NCI-H524 (cell line): Measurements from ENCODE around the gene GNAQ.
"Not testable (repeated sequence)": the region's sequence is repeated elsewhere in the genome, so short reads cannot be mapped to it uniquely, and the experiment has no call there.

Experiments
- DNase-seq, 2 experiments: peaks; one replicate each; lab custom pipeline; 2025; lab: John Stamatoyannopoulos, UW

The GNAQ gene

DNA sequence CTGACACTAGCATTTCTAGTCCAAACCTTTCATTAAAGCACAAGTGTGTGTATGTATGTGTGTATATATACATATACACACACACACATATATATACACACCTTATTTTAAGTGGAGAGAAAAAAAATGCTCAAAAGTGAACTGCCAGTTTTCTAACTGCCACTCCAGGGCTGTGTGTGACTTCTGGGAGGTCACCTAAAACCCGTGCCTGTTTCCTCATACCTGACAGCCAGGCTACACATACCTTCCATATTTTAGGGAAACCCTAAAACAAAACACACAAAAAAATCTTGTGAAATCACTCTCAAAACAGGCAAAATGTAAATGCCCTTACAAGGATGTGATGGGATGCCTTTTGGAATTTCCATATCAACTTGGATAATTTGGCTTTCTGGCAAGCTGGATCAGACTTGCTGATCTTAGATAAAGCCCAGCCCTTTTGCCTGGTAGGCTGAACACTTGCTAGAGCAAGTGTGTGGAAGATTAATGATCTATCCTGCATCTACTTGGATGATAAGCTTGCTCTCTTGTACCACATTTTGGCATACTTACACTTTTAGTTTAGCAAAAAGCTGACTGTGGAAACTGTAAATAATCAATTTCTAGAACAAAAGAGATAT, 127.8 kb downstream of the GNAQ start:
- no peak for DNase-seq

DNA sequence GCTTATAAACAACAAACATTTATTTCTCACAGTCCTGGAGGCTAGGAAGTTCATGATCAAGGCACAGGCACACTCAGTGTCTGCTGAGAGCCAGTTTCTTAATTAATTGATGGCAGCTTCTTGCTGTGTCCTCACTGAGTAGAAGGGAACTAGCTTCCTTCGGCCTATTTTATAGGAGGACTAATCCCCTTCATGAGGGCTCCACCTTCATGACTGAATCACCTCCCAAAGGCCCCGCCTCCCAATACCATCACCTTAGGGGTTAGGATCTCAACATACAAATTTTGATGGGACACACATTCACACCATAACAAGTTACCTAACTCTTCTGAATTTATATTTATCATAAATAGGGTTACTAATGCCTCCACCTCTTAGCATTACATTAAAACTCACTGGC, 129.8 kb downstream of the GNAQ start:
- DNase-seq = no peak

DNA sequence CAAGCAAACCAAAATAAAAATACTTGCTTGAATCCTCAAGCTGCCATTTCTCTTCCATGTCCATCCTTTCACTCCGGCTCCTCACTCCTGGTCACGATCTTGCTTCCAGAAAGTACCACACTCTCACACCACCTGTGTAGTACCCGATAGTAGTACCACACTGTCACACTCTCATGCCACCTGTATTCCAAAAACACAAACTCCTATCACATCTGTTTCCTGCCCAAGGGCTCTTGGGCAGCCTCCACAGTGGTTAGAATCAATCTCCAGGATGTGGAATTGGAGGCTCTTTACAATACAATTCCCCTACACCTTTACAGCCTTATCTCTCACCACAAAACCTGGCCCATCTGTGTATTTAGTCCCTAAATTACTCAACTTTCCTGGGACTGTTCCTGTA, 130.6 kb downstream of the GNAQ start:
- no peak for DNase-seq

DNA sequence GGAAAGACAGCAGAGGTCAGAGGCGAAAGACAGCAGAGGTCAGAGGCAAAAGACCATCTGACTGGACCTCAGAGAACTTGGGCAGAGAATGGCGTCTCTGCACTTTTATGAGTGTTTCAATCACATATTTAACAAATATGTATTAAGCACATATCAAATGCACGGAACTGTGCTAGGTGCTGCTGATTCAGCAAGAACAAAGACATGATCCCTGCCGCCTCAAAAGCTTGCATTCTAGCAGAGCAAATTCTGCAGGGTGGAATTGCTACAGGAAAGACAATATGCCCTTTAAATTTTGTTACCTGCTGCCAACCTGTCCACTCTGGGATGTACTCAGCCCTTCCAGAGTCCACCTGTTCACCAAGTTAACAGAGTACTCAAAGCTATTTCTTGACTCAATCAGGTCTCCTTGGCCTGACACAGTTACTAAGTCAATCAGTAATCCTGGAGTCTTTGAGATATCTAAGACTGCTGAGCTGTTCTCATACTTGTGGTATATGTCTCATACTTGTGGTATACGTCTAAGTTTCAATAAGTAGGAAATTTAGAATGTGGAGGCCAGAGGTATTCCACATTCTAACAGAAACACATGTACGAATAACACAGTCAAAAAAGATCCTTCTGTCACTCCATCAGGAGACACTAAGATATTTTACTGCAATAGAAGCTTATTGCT, 131.8 kb downstream of the GNAQ start:
- DNase-seq = no peak

- DNase-seq = no peak
Measured at GRCh38 chr9:77898864-77899263, 132.7 kb downstream of the GNAQ start.

DNA sequence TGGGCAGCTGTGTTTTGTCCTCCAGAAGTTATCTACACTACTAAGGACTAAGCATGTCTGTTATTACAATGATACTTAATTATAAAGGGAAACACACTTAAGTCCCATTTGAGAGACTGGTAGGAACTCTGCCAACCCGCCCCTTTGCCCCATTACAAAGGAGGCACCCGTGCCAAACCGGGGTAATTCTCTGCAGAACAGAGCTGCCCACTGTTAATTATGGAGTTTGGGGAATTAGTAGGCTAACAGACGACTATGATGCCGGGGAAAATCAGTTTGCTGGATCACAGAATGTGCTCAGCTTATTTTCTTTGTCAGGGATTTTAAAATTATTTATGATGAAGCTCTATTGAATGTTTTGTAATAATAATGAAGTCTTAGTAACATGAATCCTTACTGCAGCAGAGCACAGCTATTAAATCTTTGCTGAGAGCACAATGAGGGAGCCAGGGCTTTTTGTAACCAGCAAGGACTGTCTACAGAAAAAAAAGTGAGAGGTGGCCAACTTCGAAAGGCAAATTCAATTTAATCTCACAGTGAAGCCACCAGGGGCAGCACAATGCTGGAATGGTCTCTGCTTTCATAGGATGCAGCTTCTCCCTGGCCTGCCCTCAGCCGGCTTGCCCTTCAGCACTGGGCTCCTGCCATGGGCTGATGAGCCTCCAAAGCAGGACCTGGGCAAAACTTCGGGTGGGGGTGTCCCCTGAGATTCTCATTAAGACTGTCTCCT, 134.5 kb downstream of the GNAQ start:
- DNase-seq = peak; percentile 38 to 65

GRCh38 chr9:77896269-77896937, 135.2 kb downstream of the GNAQ start:
- DNase-seq = no peak

- no peak for DNase-seq
Measured at GRCh38 chr9:77893706-77894105, 137.9 kb downstream of the GNAQ start.

- DNase-seq = no peak
Measured at GRCh38 chr9:77892955-77893514, 138.6 kb downstream of the GNAQ start.

GRCh38 chr9:77892171-77892570, 139.4 kb downstream of the GNAQ start:
- no peak for DNase-seq

- DNase-seq = no peak
Measured at GRCh38 chr9:77891128-77891800, 140.3 kb downstream of the GNAQ start.

DNA sequence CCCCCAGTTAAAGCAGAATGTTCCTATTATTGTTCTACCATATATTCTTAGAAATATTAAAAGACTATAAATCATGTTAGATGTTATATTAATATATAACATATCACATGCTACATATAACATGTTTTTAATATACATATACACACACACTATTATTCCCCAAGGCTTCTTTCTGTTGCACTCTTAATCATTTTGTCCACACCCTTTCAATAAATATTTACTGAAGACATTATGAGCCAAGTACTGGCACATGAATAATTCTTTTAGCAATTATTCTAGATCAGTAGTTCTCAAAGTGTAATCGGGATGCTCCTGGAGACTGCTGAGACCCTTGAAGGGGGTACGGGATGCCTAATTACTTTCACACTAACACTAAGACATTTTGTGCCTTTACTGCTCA, 143.9 kb downstream of the GNAQ start:
- no peak for DNase-seq

DNA sequence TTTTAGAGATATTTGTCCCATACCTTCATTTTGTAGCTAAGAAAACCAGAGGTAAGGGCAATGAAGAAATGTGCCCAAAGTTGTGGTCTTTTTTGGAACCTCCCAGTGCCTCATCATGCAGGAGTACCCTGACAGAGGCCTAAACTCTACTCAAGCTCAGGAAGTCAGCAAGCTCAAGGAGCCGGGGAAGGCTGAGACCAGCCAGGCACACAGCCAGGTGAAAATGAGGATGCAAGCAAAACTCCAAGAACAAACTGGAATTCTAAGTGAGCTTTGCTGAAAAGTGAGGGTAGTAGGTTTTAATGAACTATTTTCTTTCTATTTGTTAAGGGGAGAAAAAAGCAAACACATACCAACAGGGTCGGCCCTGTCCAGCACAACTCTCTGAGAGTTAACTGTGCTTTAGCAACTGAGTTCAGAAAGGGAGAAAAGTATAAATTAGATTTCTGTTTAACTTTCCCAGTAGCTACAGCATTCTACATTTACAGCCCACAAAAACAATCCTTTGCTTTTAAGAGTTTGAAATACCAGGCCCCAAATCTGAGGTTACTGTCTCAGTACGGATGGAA, 146.4 kb downstream of the GNAQ start:
- DNase-seq = no peak

DNA sequence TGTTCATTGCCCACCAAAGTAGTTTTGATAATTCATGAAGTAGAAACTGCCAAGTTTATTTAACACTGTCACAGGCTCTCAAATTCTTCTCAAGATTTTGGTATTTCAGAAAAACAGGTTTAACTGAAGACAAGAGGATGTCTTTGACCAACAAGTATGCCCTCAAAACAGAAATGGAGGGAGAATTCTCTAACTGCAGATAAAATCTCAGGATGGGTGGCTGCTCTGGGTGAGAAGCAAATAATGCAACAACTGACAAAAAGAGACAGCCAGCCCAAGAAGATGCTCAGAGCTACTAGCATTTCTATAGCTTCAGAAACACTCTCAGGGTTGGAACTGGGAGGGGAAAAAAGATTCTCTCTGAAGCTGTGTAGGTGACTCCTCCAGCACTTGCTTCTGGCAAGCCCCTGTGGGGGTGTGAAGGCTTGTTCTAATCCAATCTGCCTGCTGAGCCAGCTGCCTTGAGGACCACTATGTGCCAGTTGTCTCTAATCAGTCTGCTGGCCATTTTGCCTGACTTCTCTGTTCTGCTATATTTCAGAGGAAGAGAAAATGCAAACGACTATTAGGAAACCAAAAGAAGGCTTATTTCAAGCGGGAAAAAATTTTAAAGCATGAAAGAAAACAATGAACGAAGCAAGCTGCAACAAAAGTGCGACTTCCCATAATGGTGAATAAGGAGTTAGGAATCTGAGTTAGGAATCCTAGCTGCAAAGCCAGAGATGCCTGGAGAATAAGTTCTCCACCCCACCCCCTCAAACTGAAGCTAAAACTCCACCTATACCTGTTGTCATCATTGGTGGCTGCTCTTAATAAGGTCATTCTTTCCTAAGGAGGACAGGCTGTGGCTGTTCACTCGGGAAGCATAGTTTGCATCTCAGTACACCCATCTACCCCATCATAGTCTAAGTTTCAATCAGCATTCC, 147.5 kb downstream of the GNAQ start:
- no peak for DNase-seq

- DNase-seq = no peak
Measured at GRCh38 chr9:77883133-77883532, 148.5 kb downstream of the GNAQ start.

DNA sequence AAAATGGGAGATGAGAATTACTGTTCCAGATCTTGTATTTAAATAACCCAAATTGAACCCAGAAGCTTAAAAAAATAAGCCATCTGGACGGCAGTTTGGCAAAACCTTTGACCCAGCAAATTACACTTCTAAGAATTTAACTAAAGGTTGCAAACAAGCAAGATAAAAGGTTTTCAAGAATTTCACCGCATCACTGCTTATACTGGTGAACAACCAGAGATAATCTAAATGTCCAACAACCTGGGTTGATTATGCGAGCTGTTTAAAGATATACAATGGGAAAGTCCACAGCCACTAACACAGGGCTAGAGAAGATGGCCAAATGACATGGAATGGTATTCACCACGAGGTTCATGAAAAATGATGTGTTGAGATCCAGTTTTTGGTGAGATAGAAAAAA, 149.3 kb downstream of the GNAQ start:
- DNase-seq = no peak

DNA sequence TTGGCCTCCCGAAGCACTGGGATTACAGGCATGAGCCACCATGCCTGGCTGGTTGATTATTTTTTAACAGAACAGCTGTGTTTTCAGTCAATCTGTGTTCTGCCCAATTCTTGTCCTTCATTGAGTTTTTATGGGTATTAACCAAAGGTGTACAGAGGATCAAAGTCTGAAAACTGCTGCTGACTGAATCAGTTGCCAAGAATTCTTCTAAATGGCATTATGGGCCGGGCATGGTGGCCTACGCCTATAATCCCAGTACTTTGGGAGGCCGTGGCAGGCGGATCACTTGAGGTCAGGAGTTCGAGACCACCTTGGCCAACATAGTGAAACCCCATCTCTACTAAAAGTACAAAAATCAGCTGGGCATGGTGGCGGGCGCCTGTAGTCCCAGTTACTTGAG, 150.0 kb downstream of the GNAQ start:
- DNase-seq = not testable (repeated sequence)

GRCh38 chr9:77881111-77881510, 150.5 kb downstream of the GNAQ start:
- DNase-seq = no peak

DNA sequence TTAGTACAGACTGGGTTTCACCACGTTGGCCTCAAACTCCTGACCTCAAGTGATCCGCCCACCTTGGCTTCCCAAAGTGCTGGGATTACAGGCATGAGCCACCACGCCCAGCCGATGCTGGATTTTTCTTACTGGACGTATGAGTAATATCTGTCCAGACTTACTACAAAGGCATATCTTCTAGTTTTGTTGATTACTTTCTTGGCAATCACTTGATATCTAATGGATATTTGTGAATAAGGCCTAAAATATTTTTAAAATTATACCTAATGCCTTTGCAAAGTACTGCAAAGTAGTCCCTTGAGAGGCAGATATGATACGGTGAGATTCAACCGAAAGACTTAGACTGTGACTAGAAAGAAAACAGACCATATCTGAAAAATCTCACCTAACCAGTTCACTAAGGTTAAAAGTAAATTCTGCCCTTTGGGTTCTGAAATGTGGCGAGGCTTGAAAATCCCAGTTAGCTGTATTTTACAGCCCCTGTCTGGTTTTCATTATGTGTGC, 152.1 kb downstream of the GNAQ start:
- DNase-seq = no peak

DNA sequence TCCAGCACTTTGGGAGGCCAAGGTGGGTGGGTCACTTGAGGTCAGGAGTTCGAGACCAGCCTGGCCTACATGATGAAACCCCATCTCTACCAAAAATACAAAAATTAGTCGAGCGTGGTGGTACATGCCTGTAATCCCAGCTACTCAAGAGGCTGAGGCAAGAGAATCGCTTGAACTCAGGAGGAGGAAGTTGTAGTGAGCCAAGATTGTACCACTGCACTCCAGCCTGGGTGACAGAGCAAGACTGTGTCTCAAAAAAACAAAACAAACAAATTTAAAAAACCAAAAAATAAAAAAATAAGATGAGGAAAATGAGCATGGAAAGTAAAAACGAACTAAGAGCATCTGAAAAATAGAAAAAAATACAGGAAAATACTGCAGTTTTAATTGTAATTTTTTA, 152.8 kb downstream of the GNAQ start:
- not testable (repeated sequence) for DNase-seq
